NCI-H128 (cell line): ENCODE results near the gene CAMSAP1.

Experiments
- DNase-seq: peaks from one replicate; lab custom pipeline; 2025; ENCODE audit not compliant: unreplicated experiment; lab: John Stamatoyannopoulos, UW

Gene CAMSAP1

GRCh38 chr9:135941288-135941995 lies 34.1 kb upstream of the CAMSAP1 start:
- DNase-seq: no peak

- no peak for DNase-seq
Measured at GRCh38 chr9:135939351-135940265, 32.3 kb upstream of the CAMSAP1 start.

- DNase-seq: no peak
Measured at GRCh38 chr9:135937521-135938489, 30.5 kb upstream of the CAMSAP1 start.

DNA sequence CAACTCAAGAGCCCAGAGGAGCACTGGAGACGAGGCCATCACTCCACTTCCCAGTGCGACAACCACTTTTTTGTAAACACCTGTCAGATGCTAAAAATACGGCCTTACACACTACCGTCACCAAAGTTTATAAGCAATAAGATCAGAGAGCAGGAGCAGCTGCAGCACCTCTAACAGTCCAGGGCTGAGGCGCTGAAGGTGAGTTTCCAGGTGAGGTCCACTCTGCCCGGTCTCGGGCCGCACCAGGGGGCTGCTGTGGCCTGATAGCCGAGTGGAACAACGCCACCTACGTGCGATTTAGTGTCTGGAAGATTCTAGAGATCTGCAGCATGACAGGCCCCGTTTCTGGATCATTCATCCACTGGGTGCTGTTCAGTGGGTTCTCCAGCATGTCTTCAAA lies 25.8 kb upstream of the CAMSAP1 start:
- DNase-seq: no peak

DNA sequence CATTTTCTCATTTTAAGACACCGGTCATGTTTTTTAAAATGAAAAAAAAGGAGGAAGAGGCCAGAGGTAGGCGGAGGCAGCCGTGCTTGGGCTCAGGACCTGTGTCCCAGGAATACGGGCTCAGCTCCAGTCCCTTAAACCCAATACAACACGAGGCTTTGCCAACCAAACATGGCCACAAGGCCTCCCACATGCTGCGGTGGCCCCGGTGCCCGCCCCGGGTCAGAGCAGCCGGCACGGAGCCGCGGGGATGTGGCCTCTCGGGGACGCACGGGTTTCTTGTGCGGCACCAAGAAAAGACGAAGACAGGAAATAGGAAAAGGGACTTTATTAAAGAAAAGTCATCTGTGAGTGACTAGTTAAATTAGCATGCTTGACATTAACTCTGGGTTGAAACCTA lies 25.3 kb upstream of the CAMSAP1 start:
- no peak for DNase-seq

DNA sequence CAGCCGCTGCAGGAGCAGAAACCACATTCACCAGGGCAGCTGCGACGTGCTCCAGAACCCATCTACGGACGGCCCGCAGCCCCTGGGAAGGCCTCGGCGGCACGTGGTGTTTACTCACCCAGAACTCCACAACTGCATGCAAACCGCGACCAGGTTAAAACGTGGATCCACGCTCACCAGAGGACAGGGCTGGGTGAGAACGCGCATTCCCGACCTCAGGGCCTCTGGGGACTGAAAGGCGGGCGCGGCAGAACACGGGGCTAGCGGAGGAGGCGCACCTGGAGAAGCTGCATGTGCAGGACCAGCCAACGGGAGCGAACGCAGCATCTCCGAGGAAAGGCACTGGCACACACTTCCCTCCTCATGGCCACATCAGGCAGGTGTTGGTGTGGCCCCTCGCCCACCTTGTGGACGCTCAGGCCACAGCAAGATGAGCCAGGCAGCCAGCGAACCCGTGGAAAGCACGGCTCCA lies 24.0 kb upstream of the CAMSAP1 start:
- DNase-seq: no peak

DNA sequence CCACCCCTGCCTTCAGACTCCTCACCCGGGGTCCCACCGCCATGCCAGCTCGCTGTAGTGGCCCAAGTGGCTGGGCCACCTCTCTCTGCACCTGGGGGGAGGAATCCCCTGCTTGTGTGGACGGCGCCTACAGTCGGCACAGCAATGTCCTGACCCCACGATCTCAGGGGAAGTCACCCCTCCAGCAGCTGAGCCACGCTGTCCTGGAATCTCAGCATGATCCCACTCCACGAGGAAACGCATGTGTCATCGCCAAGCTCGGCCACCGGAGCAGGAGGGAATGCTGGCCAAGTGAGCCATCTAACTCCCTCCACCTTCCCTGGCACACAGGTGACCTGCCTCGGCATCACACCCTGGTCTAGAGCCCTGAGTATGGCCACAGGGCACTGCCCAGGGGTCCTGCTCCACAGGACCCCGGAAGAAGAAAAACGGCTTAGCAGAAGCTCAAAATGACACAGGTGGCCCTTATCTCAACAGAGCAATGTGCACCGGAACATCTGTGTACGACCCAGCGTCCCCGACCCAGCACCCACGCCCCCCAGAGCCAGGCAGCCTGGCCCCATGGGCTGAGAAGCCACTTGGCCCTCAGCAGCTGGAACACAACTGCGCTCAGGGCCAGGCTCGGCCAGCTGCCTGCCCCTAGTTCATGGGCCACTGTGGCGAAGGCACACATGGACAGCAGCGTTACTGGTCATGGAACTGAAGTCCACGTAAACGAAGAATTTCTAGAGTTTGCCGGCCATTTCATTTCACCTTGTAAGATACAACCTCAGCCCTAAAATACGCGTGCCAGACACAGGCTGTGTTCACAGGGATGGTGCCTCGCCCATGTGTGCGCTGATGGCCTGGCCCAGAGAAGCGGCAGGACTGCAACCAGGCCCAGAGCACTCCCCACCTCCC lies 23.4 kb upstream of the CAMSAP1 start:
- DNase-seq: no peak

GRCh38 chr9:135929656-135930445 lies 22.5 kb upstream of the CAMSAP1 start:
- DNase-seq: no peak

DNA sequence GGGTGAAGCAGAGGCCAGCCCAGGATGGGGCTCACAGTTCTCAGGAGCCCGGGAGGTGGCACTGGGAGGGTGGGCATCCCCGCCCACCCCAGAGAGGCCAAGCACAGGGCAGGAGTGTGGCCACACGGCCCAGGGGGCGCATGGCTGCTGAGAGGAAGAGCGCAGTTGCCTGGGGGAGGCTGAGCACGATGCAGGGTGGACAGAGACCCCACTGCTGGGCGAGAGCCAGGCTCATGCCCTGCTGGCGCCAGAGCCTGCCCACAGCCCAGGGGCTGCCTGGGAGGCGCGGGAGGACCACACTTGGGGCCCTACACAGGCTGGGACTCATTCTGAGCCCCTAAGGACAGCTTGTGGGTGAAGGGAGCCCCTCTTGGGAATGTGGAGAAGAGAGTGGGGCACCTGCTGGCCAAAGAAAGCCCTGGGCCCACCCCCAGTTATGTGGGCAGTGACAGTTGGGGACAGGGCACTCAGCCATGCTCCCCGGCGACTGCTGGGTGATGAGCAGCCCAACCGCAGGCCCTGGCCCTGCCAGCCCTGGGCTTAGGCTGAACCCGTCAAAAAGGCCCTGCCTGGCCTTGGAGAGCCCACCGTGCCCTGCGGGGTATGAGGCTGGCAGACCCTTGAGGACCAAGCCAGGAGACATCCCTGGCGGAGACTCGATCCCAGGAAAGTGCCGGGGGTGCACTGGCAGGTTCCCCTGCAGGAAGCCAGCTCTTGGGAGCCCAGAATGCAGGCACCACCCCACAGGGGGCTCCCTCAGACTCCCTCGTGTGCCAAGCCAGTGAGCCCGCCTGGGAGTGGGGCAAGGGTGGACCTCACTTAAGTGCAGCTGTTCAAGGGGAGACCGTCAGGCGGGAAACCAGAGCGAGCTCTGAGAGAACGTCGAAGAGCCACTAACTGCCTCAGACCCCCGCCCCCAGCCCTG lies 21.6 kb upstream of the CAMSAP1 start:
- DNase-seq: no peak

GRCh38 chr9:135928074-135928730 lies 20.9 kb upstream of the CAMSAP1 start:
- DNase-seq: no peak

- DNase-seq: no peak
Measured at GRCh38 chr9:135927195-135928013, 20.1 kb upstream of the CAMSAP1 start.

- no peak for DNase-seq
Measured at GRCh38 chr9:135926402-135927194, 19.3 kb upstream of the CAMSAP1 start.

DNA sequence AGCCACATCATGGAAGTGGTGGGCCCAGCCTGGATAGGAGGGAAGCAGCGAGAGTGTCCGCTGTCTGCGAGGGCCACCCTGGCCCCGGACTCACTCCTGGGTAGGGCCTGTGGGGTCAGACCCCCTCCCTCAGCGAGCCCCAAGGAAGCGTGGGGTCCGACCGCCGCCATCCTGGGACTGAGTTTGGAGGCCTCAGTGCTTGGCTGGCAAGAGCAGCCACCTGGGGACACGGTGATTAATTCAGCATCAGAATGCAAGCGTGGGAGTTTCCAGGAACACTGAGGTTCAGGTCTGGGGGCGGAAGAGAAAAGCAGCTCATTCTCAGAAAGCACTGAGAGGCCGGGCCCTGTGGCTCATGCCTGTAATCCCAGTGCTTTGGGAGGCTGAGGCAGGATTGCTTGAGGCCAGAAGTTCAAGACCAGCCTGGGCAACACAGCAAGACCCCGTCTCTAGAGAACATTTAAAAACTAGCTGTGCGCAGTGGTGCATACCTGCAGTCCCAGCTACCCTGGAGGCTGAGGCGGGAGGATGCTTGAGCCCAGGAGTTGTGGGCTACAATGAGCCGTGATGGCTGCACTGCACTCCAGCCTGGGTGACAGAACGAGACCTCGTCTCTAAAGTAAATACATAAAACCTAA lies 18.3 kb upstream of the CAMSAP1 start:
- DNase-seq: no peak

GRCh38 chr9:135924628-135925338 lies 17.4 kb upstream of the CAMSAP1 start:
- no peak for DNase-seq

- no peak for DNase-seq
Measured at GRCh38 chr9:135923508-135923907, 16.2 kb upstream of the CAMSAP1 start.
